ENCODE data around the gene HLA-E.

DNA sequence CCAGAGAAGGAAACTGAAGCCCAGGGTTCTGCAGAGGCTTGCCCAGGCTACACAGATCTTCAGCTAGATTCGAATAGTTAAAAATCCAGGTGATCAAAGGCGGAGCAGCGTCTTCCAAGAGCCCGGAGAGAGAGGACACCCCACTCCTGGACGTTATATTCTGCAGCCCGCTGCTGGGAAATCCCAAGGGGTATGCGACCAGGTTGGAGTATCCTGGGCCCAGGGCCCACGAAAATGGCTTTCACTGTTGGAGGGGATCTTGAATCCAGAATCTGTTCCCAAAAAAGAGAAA is 44.9 kb upstream of the HLA-E start:
- TF ChIP-seq, protein P1, sequence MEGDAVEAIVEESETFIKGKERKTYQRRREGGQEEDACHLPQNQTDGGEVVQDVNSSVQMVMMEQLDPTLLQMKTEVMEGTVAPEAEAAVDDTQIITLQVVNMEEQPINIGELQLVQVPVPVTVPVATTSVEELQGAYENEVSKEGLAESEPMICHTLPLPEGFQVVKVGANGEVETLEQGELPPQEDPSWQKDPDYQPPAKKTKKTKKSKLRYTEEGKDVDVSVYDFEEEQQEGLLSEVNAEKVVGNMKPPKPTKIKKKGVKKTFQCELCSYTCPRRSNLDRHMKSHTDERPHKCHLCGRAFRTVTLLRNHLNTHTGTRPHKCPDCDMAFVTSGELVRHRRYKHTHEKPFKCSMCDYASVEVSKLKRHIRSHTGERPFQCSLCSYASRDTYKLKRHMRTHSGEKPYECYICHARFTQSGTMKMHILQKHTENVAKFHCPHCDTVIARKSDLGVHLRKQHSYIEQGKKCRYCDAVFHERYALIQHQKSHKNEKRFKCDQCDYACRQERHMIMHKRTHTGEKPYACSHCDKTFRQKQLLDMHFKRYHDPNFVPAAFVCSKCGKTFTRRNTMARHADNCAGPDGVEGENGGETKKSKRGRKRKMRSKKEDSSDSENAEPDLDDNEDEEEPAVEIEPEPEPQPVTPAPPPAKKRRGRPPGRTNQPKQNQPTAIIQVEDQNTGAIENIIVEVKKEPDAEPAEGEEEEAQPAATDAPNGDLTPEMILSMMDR (IDR thresholded peaks at IDR 0.05; ENCODE audit: insufficient read depth, low read length, poor library complexity, severe bottlenecking): no peak
- no peak for TF ChIP-seq EZH2phosphoT487 (conservative IDR thresholded peaks at IDR 0.05; ENCODE audit: low read length)

Data from SU-DHL-6 (cell line).